NCI-H82 (cell line): ENCODE results near the gene RARG.

Source experiments
- DNase-seq: peaks from one replicate; lab custom pipeline; 2025; lab: John Stamatoyannopoulos, UW

RARG gene

GRCh38 chr12:53223389-53224060 lies 8.5 kb downstream of the RARG start:
- no peak for DNase-seq

GRCh38 chr12:53222806-53223261 lies 9.2 kb downstream of the RARG start:
- DNase-seq: no peak

DNA sequence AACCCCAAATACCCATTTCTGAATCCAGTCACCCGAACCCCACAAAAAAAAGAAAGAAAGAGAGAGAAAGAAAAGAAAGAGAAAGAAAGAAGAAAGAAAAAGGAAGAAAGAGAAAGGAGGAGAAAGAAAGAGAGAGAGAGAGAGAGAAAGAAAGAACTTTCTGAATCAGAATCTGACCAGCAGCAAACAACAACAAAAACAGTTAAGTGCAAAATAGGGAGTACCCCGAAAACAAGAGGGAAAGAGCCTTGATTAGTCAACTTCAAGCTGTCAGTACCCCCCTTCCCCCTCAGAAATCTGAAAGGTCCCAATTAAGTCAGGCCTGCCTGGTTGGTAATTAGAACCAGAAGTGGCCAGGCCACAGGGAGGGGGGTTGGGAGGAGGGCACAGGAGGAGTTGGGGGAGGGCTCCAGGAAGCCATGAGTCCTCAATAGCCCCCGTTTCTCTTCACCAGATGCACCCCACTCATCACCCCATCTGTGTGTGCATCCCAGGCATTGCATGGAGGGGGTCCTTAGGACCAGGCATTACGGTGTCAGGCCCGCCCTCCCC lies 9.8 kb downstream of the RARG start:
- DNase-seq: no peak

- peak; percentile 70 for DNase-seq
Observed at GRCh38 chr12:53221203-53222080, 10.6 kb downstream of the RARG start.

DNA sequence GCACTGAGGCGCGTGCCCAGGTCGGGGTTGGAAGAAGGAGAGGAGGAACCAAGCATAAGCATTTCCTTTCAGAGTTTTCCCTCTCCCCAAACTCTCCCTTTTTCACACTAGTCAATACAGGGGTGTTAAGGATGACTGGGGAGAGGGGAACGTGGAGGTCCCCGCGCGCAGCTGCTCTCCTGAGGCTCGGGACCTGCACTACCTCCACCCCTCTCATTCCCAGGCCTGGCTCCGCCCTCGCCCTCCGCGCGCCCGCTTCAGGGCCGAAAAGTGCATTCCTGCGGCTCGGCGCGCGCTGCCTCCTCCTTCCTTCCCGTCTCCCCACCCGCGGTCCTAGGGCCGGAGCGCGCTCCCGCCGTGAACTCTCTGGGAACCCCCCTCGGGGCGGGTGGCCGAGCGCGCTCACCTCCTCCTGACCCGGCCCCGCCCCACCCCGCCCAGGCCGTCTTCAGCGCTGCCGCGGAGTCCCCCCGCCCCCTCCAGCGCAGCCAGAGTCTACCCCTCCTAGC lies 11.3 kb downstream of the RARG start:
- DNase-seq: peak; percentile 92

- peak; percentile 73 for DNase-seq
Observed at GRCh38 chr12:53219956-53220693, 11.9 kb downstream of the RARG start.

GRCh38 chr12:53219292-53219955 lies 12.6 kb downstream of the RARG start:
- DNase-seq: no peak

- DNase-seq: no peak
Observed at GRCh38 chr12:53218551-53219291, 13.3 kb downstream of the RARG start.

DNA sequence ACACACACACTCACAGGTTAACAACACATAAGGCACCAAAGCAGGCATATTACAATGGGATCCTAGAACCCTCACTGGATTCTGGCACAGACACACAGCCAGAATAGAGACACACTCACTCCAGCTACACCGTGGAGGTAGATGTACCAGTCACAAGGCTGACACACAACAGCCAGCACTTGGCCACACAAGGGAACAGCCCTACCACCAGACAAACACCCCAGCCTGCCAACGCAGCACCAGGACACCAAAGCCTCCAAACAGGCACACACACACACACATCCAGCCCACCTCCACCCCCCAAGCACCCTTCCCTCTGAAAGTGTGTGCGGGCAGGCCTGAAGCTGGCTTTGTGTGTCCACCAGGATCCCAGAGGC lies 14.1 kb downstream of the RARG start:
- DNase-seq: no peak

DNA sequence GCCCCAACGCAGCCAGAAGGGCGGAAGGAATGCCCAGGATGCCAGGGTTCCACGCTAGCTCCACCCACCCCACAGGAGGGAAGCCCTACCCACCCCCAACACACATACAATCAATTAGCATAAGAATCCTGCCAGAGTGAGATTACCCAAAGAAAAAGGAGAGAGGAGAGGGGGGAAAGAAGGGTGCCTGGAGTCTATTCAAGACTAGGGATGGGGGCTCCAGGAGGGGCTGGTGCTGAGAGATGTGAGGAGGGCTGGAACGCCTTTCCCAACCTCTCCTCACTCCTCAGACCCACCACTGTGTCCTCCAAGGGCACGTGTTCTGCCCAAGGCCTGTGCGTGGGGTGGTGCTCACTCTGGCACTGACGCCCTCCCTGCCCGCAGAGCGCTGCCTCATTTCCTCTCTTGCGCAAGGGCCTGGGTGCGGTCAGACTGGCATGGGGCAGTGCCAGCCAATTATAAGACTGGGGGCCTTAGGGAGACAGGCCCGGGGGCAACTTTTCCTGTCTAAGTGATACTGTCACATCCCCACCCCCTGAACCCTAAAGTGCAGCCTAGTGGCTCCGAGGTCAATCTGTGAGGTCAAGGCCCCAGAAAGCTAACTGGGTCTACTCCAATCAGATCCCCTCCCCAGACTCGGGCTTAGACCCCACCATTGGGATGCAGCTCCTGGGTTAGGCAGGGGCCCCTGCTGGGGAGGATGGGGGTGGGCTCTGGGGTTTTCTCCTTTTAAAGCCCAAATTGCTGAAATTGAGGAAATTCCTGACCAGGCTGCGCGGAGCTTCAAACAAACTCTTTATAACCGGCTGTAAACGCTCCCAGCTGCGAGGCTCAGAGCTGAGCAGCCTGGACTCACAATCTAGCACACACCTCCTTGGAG lies 14.7 kb downstream of the RARG start:
- no peak for DNase-seq

- no peak for DNase-seq
Observed at GRCh38 chr12:53215497-53215896, 16.5 kb downstream of the RARG start.

GRCh38 chr12:53214687-53215455 lies 17.1 kb downstream of the RARG start:
- DNase-seq: peak; percentile 45

GRCh38 chr12:53214221-53214620 lies 17.8 kb downstream of the RARG start:
- DNase-seq: no peak

GRCh38 chr12:53213348-53213747 lies 18.7 kb downstream of the RARG start:
- peak; percentile 91 for DNase-seq

GRCh38 chr12:53212931-53213330 lies 19.1 kb downstream of the RARG start:
- no peak for DNase-seq

DNA sequence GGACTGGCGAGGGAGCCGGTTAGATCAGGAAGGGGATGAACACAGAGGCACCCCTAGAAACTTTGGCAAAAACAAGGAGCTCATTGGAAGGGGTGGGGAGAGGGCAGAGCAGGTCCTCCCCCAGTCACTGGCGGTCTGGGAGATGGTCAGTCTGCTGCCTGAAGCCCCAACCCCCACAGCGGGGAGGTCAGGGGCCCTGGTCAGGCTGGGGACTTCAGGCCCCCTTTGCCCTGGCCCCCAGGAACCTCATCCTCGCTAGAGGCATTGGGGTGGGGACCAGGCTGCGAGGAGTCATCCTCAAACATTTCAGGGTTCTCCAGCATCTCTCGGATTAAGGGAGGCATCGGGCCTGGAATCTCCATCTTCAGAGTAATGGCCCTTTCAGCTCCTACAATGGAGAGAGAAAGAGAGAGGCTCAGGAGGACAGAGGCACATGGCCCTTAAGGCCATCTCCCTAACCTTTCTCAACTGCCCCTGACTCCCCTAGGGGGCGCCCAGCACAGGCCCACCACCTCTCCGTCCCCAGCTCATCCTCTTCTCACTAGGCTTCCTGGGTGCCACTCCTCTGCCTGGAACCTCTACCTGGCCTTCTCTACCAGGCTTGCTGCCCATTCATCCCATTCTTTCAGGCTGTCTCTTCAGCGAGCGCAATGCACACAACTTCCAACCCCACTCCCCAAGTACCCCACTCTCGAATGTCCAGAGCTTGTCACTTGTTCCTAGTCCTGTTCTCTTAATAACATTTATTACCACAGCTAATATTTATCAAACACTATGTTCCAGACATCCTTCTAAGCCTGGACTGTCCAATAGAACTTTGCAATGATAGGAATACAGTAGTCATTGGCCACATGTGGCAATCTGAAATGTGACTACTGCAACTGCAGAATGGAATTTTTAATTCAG lies 20.3 kb downstream of the RARG start:
- DNase-seq: peak; percentile 73

GRCh38 chr12:53210843-53211242 lies 21.2 kb downstream of the RARG start:
- no peak for DNase-seq

GRCh38 chr12:53208877-53209463 lies 23.0 kb downstream of the RARG start:
- DNase-seq: no peak
